Hematopoietic multipotent progenitor cell treated with erythropoietin and hydrocortisone succinate and interleukin-3 and kit ligand, for 8 days (in vitro differentiated cells): Measurements from ENCODE around the gene VASH2.
"Not testable (repeated sequence)": the region's sequence is repeated elsewhere in the genome, so short reads cannot be mapped to it uniquely, and the experiment has no call there.

Source experiments
- DNase-seq: peaks from one replicate; pipeline ENCODE4 v3.0.0-alpha.2; 2015

Gene VASH2

DNA sequence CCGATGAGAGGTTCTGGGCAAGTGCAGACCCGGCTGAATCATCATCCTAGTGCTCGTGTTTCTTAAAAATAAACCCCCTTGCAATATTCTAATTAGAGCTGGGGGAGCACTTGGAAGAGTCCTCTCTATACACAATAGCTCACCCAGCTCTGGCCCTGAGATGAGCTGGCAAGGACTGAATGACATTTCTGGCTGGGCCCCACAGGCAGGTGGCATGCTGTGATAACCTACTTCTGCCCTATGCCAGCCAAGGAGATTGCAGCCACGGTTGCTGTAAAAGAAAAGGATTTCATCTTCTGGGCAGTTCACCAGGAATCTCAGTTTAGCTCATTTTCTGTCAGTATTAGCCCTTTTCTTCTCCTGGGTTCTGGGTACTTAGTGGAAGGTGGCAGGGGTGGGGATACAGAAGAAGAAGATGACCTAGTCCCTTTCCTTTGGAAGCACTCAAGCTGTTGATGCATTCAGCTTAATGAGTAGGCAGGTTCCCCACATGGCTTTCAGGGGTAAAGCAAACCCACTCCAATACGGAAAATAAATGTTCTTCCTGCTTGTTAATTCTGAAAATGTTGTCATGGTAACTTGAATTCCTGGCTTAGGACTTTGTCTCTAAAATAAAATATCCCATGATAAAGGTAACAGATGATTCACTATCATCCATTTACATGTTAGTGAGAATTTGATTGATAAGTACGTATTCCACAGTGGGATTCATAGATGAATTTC lies 32.2 kb downstream of the VASH2 start:
- peak; percentile 59 for DNase-seq

DNA sequence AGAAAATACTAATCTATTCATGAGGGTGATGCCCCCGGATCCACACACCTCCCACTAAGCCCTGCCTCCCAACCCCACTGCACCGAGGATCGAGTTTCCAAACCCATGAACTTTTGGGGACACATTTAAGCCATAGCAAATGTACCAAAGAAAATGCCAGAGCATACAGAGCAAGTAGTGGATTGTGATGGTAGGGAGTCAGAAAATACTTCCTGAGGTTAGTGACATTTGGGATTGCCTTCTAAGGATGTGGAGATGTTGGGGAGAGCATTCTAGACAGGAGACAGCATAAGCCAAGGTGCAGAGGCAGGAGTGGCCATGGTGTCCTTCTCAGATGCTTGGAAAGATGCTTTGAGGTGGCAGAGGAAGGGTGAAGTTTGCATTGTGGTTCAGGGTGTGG lies 33.1 kb downstream of the VASH2 start:
- no peak for DNase-seq

- DNase-seq: no peak
Observed at GRCh38 chr1:212984522-212985291, 34.4 kb downstream of the VASH2 start.

- no peak for DNase-seq
Observed at GRCh38 chr1:212986551-212986950, 36.2 kb downstream of the VASH2 start.

DNA sequence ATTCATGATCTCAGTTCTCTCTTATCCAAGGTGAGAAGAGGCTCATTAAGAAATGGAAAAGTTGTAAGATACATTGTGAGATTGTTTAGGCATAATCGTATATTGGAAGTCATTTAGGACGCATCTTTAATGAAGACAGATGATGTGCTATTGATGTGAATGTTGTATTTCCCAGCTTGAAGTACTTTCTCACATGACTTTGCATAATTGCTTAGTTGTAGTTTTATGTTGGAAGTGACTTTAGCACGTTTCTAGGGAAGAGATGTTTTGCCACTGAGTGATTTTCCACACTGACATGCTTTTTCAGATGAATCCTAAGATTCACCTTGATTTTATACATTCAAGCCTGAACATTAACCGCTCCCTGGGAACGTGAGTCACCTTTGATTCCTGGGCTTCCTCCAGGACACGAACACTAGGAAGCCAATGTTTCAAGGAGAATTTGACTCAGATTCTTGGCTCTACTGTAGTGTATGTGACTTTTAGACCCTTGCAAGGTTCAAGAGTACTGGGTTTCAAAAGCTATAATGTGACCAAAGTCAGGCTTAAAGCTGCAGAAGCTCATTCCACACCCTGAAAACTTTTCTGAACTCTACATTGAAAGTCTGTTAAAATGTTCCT lies 37.5 kb downstream of the VASH2 start:
- DNase-seq: no peak

GRCh38 chr1:212990276-212990675 lies 39.9 kb downstream of the VASH2 start:
- no peak for DNase-seq

DNA sequence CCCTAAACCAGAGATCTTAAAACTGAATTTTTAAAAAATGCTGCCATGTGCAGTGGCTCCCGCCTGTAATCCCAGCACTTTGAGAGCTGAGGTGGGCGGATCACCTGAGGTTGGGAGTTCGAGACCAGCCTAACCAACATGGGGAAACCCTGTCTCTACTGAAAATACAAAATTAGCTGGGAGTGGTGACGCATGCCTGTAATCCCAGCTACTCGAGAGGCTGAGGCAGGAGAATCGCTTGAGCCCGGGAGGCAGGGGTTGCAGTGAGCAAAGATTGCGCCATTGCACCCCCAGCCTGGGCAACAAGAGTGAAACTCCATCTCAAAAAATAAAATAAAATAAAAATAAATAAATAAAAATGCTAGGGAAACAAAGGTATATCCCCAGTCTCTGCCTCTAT lies 43.6 kb downstream of the VASH2 start:
- not testable (repeated sequence) for DNase-seq

- no peak for DNase-seq
Observed at GRCh38 chr1:212994926-212995325, 44.6 kb downstream of the VASH2 start.

DNA sequence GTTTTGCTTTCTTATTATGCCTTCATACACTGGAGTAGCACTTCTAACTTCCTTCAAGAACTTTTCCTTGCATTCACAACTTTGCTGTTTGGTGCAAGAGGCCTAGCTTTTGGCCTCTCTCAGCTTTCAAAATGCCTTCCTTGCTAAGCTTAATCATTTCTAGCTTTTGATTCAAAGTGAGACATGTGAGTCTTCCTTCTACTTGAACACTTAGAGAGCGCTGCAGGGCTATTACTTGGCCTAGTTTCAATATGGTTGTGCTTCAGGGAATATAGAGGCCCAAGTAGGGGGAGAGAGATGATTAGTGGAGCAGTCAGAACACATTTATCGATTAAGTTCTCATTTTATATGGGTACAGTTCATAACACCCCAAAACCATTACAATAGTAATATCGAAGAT lies 52.9 kb downstream of the VASH2 start:
- no peak for DNase-seq

DNA sequence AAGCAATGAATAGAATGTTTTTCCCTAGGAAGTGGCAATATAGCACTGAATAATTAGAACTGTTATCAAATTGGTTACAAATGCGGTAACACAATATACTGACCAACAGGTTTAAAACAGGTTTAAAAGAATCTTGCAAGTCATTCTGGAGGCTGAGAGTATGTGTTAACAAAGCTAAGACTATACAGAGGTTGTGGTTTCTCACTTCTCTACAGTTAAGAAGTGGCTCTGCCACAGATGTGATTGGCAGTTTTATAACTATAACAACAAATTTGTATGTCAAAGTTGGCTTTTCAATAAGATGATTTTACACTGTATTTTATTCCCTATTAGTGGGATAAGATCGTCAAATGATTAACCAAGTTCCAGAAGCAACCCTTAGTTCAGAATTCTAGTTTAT lies 58.2 kb downstream of the VASH2 start:
- DNase-seq: no peak

GRCh38 chr1:213014642-213015041 lies 64.3 kb downstream of the VASH2 start:
- DNase-seq: peak; percentile 39

DNA sequence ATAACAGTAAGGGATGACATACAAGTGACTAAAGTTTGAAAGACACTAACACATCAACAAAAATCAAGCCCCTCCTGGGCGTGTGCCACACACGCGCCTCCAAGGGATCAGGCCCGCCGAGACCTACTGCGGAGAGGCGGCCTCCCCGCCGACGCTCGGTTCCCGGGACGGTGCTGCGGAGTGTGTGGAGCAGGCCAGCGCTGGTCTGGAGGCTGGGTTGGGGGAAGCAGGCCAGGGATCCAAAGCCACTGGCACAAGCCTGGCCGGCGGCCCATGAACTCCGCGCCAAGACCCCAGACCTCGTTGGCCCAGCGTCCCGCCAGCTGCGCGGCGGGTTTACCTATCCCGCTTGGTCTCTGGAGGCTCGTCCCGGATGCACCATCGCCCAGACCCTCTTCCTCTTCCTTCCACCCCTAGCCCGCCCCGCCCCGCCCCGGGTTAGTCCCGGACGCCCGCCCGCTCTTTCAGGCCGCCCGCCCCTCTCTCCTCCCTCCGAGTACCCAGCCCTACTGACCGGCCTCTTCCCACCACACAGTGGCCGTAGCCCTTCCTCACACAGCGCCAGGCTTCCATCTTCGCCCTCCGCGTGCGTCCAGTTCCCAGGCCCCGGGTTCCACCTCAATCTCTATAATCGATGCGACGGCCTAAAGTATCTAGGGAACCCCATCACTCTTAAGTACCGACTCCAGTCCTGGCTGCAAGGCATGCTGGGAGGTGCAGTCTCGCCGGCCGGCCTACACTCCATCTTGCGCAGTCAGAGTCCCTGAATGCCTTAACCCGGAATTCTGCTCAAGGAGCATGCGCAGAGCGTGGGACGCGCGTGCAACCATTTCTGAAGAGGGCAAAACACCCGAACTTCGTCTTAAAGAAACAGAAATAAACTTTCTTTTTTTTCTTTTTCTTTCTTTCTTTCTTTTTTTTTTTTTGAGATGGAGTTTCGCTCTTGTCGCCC lies 65.0 kb downstream of the VASH2 start, which contains the start of gene ANGEL2:
TSS of gene ANGEL2 (minus strand) at position 769 of the 952 bp plus-strand sequence. CDS start at position 573, 196 bp downstream.
- peak; percentile 98 for DNase-seq

GRCh38 chr1:213017447-213018273 lies 67.3 kb downstream of the VASH2 start:
- no peak for DNase-seq

GRCh38 chr1:213019450-213019849 lies 69.1 kb downstream of the VASH2 start:
- no peak for DNase-seq

- no peak for DNase-seq
Observed at GRCh38 chr1:213020016-213020415, 69.7 kb downstream of the VASH2 start.

GRCh38 chr1:213027024-213027423 lies 76.7 kb downstream of the VASH2 start:
- not testable (repeated sequence) for DNase-seq

GRCh38 chr1:213032651-213033050 lies 82.3 kb downstream of the VASH2 start:
- no peak for DNase-seq

GRCh38 chr1:213034713-213035112 lies 84.4 kb downstream of the VASH2 start:
- no peak for DNase-seq

DNA sequence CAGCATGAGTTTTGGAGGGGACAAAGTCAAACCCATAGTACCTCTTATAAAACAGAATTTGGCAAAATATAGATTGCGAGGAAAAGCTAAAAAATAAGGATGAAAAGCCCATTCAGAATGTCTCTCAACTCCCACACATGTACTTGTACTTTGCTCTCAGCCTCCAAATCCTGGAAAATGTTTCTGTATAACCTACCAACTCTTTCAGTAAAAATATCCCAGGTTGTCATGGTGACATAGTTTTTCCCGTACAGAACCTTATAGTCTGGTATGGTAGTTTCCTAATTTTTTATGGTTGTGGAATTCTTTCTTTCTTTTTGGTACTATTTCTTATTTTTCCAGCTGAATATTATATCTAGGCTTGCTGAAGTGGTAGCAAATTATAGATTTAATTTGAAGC lies 85.2 kb downstream of the VASH2 start:
- DNase-seq: no peak
